Measurements from ENCODE around the gene EXOSC5.

EXOSC5 gene

DNA sequence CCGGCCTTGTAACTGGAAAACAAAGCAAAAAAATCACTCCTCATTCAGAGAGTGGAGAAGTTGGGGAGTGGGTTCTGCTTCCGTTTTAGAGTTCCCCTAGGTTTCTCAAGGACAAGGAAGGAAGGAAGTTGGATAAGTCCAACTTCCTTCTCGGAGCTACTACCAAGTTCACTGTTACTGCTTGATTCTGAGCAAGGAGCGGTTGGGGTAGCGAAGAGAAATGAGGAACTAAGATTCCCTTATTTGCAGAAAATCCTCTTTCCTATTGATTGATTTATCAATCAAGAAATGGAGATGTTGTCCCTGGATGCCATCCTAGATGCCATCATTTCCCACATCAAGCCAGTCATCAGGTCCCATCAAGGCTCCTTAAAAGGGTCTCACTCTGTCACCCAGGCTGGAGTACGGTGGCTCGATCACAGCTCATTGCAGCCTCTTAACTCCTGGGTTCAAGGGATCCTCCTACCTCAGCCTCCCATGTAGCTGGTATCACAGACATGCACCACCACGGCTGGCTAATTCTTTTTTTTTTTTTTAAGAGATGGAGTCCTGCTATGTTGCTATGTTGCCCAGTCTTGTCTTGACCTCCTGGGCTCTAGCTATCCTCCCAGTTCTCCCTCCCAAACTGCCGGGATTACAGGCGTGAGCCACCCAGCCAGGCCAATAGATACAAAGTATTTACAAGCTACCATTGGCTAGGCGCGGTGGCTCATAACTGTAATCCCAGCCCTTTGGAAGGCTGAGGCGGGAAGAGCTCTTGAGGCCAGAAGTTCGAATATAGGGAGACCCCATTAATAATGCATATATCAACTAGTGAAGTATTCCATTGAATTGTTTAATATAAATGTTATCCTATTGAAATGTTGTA lies 32.4 kb downstream of the EXOSC5 start:
- Histone ChIP-seq H3F3A (ENCODE audit: low read depth) (no peaks in the 10 kb centered on the region), H3K9me2 (replicated peaks; ENCODE audit: low read depth, low read length) (no peaks in the 10 kb centered on the region), H3K4me1 (ENCODE audit: insufficient read depth, low read length, poor library complexity, severe bottlenecking) (peaks cover 18% of the 10 kb centered on the region), H3K79me2 (ENCODE audit: insufficient read depth, low read length) (peaks cover 21% of the 10 kb centered on the region), H3K9ac (ENCODE audit: low read depth, low read length, poor library complexity, severe bottlenecking) (peak overlapping the region; percentile 90), H3K4me3 (ENCODE audit: low read length, poor library complexity, severe bottlenecking) (peak overlapping the region; percentile 84), H3K27me3 (ENCODE audit: insufficient read depth, low read length, poor library complexity, severe bottlenecking) (no peaks in the 10 kb centered on the region), H3K36me3 (ENCODE audit: insufficient read depth, low read length) (no peaks in the 10 kb centered on the region), H4K20me1 (ENCODE audit: insufficient read depth, low read length, poor library complexity, severe bottlenecking) (no peaks in the 10 kb centered on the region), H3K9me3 (ENCODE audit: insufficient read depth, low read depth, low read length) (no peaks in the 10 kb centered on the region), H2AFZ (ENCODE audit: low read length) (peak overlapping the region; percentile 65), H3K4me2 (ENCODE audit: low read depth, low read length, poor library complexity, severe bottlenecking) (peak overlapping the region; percentile 88)
- TF ChIP-seq, protein P1, sequence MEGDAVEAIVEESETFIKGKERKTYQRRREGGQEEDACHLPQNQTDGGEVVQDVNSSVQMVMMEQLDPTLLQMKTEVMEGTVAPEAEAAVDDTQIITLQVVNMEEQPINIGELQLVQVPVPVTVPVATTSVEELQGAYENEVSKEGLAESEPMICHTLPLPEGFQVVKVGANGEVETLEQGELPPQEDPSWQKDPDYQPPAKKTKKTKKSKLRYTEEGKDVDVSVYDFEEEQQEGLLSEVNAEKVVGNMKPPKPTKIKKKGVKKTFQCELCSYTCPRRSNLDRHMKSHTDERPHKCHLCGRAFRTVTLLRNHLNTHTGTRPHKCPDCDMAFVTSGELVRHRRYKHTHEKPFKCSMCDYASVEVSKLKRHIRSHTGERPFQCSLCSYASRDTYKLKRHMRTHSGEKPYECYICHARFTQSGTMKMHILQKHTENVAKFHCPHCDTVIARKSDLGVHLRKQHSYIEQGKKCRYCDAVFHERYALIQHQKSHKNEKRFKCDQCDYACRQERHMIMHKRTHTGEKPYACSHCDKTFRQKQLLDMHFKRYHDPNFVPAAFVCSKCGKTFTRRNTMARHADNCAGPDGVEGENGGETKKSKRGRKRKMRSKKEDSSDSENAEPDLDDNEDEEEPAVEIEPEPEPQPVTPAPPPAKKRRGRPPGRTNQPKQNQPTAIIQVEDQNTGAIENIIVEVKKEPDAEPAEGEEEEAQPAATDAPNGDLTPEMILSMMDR (conservative IDR thresholded peaks at IDR 0.05; ENCODE audit: low read length) = no peak
- no peak for TF ChIP-seq EZH2phosphoT487 (IDR thresholded peaks at IDR 0.05; ENCODE audit: borderline replicate concordance)

DNA sequence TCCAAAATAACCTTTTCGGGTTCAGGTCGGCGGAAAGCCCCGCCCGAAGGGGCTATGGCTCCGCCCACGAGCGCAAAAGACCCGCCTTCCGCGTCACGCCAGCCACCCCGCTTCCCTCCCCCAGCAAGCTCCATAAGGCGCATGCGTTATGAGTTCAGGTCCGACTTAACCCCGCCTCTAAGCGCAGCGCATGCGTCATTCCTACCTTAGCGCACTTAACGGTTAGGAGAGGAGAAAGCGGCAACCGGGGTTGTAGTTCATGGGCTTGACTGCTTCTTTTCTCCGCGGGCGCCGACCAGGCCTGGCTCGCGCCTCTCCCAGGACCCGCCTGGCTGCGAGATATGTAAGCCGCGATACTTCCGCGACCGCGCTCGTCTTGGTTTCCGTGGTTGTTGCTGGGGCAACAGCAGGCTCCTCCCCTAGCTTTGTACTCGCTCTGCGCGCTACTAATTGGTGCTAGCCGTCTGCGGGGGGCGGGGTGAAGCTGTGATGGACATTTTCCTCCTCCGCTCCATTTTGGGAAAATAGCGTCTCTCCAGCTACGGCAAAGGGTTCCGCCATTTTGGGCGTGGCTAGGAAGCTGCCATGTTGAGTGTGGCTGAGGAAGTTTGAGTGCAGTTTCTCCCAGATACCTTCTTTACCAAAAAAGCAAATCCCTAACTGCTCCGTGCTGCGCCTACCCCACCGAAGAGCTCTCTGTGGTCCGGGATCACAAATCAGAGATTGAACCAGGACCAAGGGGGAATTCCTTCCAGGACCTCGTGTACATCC lies 33.2 kb downstream of the EXOSC5 start, which contains the start of gene B9D2:
Gene B9D2, minus strand, starts transcription at position 397 of the 771 bp plus-strand sequence. CDS start 630 bp downstream, outside the sequence.
- Histone ChIP-seq H3F3A (ENCODE audit: low read depth) (no peaks in the 10 kb centered on the region), H3K27me3 (ENCODE audit: insufficient read depth, low read length, poor library complexity, severe bottlenecking) (no peaks in the 10 kb centered on the region), H3K4me3 (ENCODE audit: low read length, poor library complexity, severe bottlenecking) (peak within 1 kb of the TSS; percentile 84), H3K4me1 (ENCODE audit: insufficient read depth, low read length, poor library complexity, severe bottlenecking) (peaks cover 18% of the 10 kb centered on the region), H3K79me2 (ENCODE audit: insufficient read depth, low read length) (peaks cover 21% of the 10 kb centered on the region), H3K36me3 (ENCODE audit: insufficient read depth, low read length) (no peaks in the 10 kb centered on the region), H3K9me3 (ENCODE audit: insufficient read depth, low read depth, low read length) (no peaks in the 10 kb centered on the region), H3K9ac (ENCODE audit: low read depth, low read length, poor library complexity, severe bottlenecking) (peak within 1 kb of the TSS; percentile 90), H4K20me1 (ENCODE audit: insufficient read depth, low read length, poor library complexity, severe bottlenecking) (no peaks in the 10 kb centered on the region), H3K4me2 (ENCODE audit: low read depth, low read length, poor library complexity, severe bottlenecking) (peak within 1 kb of the TSS; percentile 88), H2AFZ (ENCODE audit: low read length) (peak within 1 kb of the TSS; percentile 85), H3K9me2 (replicated peaks; ENCODE audit: low read depth, low read length) (no peaks in the 10 kb centered on the region)
- no peak for TF ChIP-seq EZH2phosphoT487 (IDR thresholded peaks at IDR 0.05; ENCODE audit: borderline replicate concordance)
- TF ChIP-seq, protein P1 (conservative IDR thresholded peaks at IDR 0.05; ENCODE audit: low read length) = no peak

DNA sequence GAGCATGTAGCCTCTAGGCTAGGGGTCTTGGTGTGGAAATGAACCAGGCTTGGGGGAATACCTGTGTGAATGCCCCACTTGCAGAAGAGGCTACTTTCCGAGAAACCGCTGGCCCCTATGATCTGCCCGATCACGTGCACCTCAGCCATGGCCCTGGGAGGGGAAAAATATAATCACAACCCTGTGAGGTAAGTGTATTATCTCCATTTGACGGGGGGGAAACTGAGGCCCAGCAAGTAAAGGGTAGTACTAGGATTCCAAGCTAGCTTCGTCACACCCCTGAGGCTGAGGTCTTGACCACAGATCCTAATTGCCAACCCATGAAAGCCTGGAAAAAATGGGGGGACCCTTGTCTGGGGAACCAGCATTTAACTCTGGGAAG lies 33.8 kb downstream of the EXOSC5 start:
- Histone ChIP-seq H3F3A (ENCODE audit: low read depth) (no peaks in the 10 kb centered on the region), H3K36me3 (ENCODE audit: insufficient read depth, low read length) (no peaks in the 10 kb centered on the region), H3K79me2 (ENCODE audit: insufficient read depth, low read length) (peaks cover 21% of the 10 kb centered on the region), H3K27me3 (ENCODE audit: insufficient read depth, low read length, poor library complexity, severe bottlenecking) (no peaks in the 10 kb centered on the region), H3K4me1 (ENCODE audit: insufficient read depth, low read length, poor library complexity, severe bottlenecking) (peaks cover 21% of the 10 kb centered on the region), H3K9me3 (ENCODE audit: insufficient read depth, low read depth, low read length) (no peaks in the 10 kb centered on the region), H3K4me3 (ENCODE audit: low read length, poor library complexity, severe bottlenecking) (peak overlapping the region; percentile 84), H4K20me1 (ENCODE audit: insufficient read depth, low read length, poor library complexity, severe bottlenecking) (no peaks in the 10 kb centered on the region), H2AFZ (ENCODE audit: low read length) (peak overlapping the region; percentile 85), H3K9me2 (replicated peaks; ENCODE audit: low read depth, low read length) (no peaks in the 10 kb centered on the region), H3K9ac (ENCODE audit: low read depth, low read length, poor library complexity, severe bottlenecking) (peak overlapping the region; percentile 90), H3K4me2 (ENCODE audit: low read depth, low read length, poor library complexity, severe bottlenecking) (peak overlapping the region; percentile 88)
- TF ChIP-seq EZH2phosphoT487 (IDR thresholded peaks at IDR 0.05; ENCODE audit: borderline replicate concordance) = no peak
- TF ChIP-seq, protein P1 (conservative IDR thresholded peaks at IDR 0.05; ENCODE audit: low read length) = no peak
